IMR-90 (cell line): Measurements from ENCODE around the gene SPOUT1. TPM values are rescaled to one million over a fixed set of nuclear protein-coding genes. Genes with fewer than 3 reads are reported as not detected.

Experiments used
- ATAC-seq: fragments of 200-7000 bp; cut with Tn5 transposase; 2 replicates; pipeline ENCODE4 v1.9.1; 2020; ENCODE audit warnings: low read depth, mild to moderate bottlenecking, moderate library complexity
- BruUV-seq: library from RNA; stranded (reverse); fragments of 400-500 nt; replicated peaks from 2 replicates; lab custom pipeline; 2021; lab: Mats Ljungman, UMichigan
- CTCF ChIA-PET: fragments of 300-600 bp; formaldehyde crosslinking; extraction: SDS; loops from one replicate; lab custom pipeline; 2021; ENCODE audit warnings: antibody characterized with exemption; lab: Yijun Ruan, JAX
- POLR2A ChIA-PET: fragments of 300-600 bp; sonication (Branson Sonifier 250); formaldehyde crosslinking; loops from one replicate; lab custom pipeline; 2022; ENCODE audit warnings: antibody characterized with exemption; ENCODE audit not compliant: unreplicated experiment; lab: Charles Lee
- DNase-seq: peaks from one replicate; pipeline ENCODE4 v3.0.0; 2013
- H2AFZ ChIP-seq: replicated peaks from 2 replicates; pipeline ENCODE3; 2013; ENCODE audit warnings: low read length, mild to moderate bottlenecking; ENCODE audit not compliant: poor library complexity
- H2AK5ac ChIP-seq: 2 replicates; pipeline ENCODE4 v1.6.1; 2013; ENCODE audit warnings: low read depth, low read length, inconsistent platforms
- H2AK9ac ChIP-seq: replicated peaks from 2 replicates; pipeline ENCODE3; 2013; ENCODE audit warnings: mild to moderate bottlenecking, low read depth, low read length, moderate library complexity; ENCODE audit not compliant: poor library complexity
- H2BK120ac ChIP-seq: 2 replicates; pipeline ENCODE4 v1.6.1; 2013; ENCODE audit warnings: low read depth, low read length, inconsistent platforms
- H2BK15ac ChIP-seq: 3 replicates; pipeline ENCODE4 v1.6.1; 2013; ENCODE audit warnings: low read depth, low read length, inconsistent platforms
- H2BK20ac ChIP-seq: 2 replicates; pipeline ENCODE4 v1.6.1; 2013; ENCODE audit warnings: low read depth, mild to moderate bottlenecking, inconsistent platforms, low read length, moderate library complexity
- H2BK5ac ChIP-seq: 2 replicates; pipeline ENCODE4 v1.6.1; 2013; ENCODE audit warnings: mild to moderate bottlenecking, low read depth, low read length, inconsistent platforms; ENCODE audit not compliant: poor library complexity, severe bottlenecking
- H3K14ac ChIP-seq: replicated peaks from 2 replicates; pipeline ENCODE4 v1.6.1; 2013; ENCODE audit warnings: low read depth, low read length, inconsistent platforms
- H3K18ac ChIP-seq: 2 replicates; pipeline ENCODE4 v1.6.1; 2013; ENCODE audit warnings: low read depth, low read length, control low read depth
- H3K23ac ChIP-seq: 2 replicates; pipeline ENCODE4 v1.6.1; 2013; ENCODE audit warnings: low read depth, low read length, inconsistent platforms
- H3K27ac ChIP-seq: 2 replicates; pipeline ENCODE4 v1.5.1; 2013; ENCODE audit warnings: mild to moderate bottlenecking, control low read depth, low read length; ENCODE audit not compliant: insufficient read depth
- H3K27me3 ChIP-seq: 2 replicates; pipeline ENCODE4 v1.6.1; 2013; ENCODE audit warnings: low read length; ENCODE audit not compliant: control insufficient read depth, insufficient read depth
- H3K36me3 ChIP-seq: 2 replicates; pipeline ENCODE4 v1.6.1; 2013; ENCODE audit warnings: low read length, mixed read lengths; ENCODE audit not compliant: control insufficient read depth, insufficient read depth
- H3K4ac ChIP-seq: 2 replicates; pipeline ENCODE4 v1.6.1; 2013; ENCODE audit warnings: low read depth, low read length, inconsistent platforms
- H3K4me1 ChIP-seq: 2 replicates; pipeline ENCODE4 v1.6.1; 2013; ENCODE audit warnings: low read length, mixed read lengths; ENCODE audit not compliant: control insufficient read depth, insufficient read depth
- H3K4me2 ChIP-seq: 2 replicates; pipeline ENCODE4 v1.6.1; 2013; ENCODE audit warnings: low read depth, mild to moderate bottlenecking, control low read depth, low read length, moderate library complexity
- H3K4me3 ChIP-seq: 2 replicates; pipeline ENCODE4 v1.5.1; 2013; ENCODE audit warnings: low read depth, mild to moderate bottlenecking, control low read depth, low read length, moderate library complexity; ENCODE audit not compliant: insufficient read depth
- H3K56ac ChIP-seq: 2 replicates; pipeline ENCODE4 v1.6.1; 2013; ENCODE audit warnings: low read length, inconsistent platforms; ENCODE audit not compliant: insufficient read depth; ENCODE audit errors: extremely low read depth
- H3K79me1 ChIP-seq, 2 experiments: 2 replicates each; pipeline ENCODE4 v1.6.1; 2013; ENCODE audit warnings: low read length in 2 of 2, inconsistent platforms in 1 of 2, low read depth in 1 of 2
- H3K9ac ChIP-seq: 2 replicates; pipeline ENCODE4 v1.6.1; 2013; ENCODE audit warnings: low read depth, low read length, control low read depth
- H3K9me1 ChIP-seq: 2 replicates; pipeline ENCODE4 v1.6.1; 2013; ENCODE audit warnings: low read length, inconsistent platforms; ENCODE audit not compliant: insufficient read depth
- H3K9me3 ChIP-seq: 2 replicates; pipeline ENCODE4 v1.6.1; 2013; ENCODE audit warnings: low read length; ENCODE audit not compliant: control insufficient read depth, insufficient read depth
- H4K20me1 ChIP-seq: 2 replicates; pipeline ENCODE4 v1.6.1; 2013; ENCODE audit warnings: low read length, inconsistent platforms; ENCODE audit not compliant: insufficient read depth
- H4K5ac ChIP-seq: 2 replicates; pipeline ENCODE4 v1.6.1; 2013; ENCODE audit warnings: mild to moderate bottlenecking, low read depth, low read length, control low read depth
- H4K8ac ChIP-seq, 2 experiments: 2 replicates each; pipeline ENCODE4 v1.6.1; 2013; ENCODE audit warnings: low read depth in 2 of 2, low read length in 2 of 2, control low read depth in 1 of 2, inconsistent platforms in 1 of 2
- H4K91ac ChIP-seq: 2 replicates; pipeline ENCODE4 v1.6.1; 2013; ENCODE audit warnings: low read depth, low read length, inconsistent platforms; ENCODE audit not compliant: insufficient read depth
- BHLHE40 ChIP-seq: fragments of 150-350 bp; IDR thresholded peaks from 2 replicates; pipeline ENCODE4 v1.6.1; 2016; ENCODE audit warnings: mild to moderate bottlenecking, low read depth, low read length
- CHD1 ChIP-seq: IDR thresholded peaks from 2 replicates; pipeline ENCODE4 v1.6.1; 2012; ENCODE audit warnings: low read depth, low read length, improper control_type of control experiment
- FOS ChIP-seq: fragments of 150-350 bp; IDR thresholded peaks from 2 replicates; pipeline ENCODE4 v1.6.1; 2016; ENCODE audit warnings: low read depth, low read length
- MAFK ChIP-seq: IDR thresholded peaks from 2 replicates; pipeline ENCODE4 v1.6.1; 2012; ENCODE audit warnings: low read depth, low read length, improper control_type of control experiment
- MAZ ChIP-seq: IDR thresholded peaks from 2 replicates; pipeline ENCODE4 v1.6.1; 2012; ENCODE audit warnings: low read depth, mild to moderate bottlenecking, low read length, improper control_type of control experiment, moderate library complexity, borderline replicate concordance
- MXI1 ChIP-seq: IDR thresholded peaks from 2 replicates; pipeline ENCODE4 v1.6.1; 2012; ENCODE audit warnings: low read depth, mild to moderate bottlenecking, low read length, moderate library complexity, borderline replicate concordance
- NFE2L2 ChIP-seq: fragments of 150-350 bp; IDR thresholded peaks from 2 replicates; pipeline ENCODE4 v1.6.1; 2016; ENCODE audit warnings: low read depth, mild to moderate bottlenecking, low read length
- POLR2A ChIP-seq: IDR thresholded peaks from 2 replicates; pipeline ENCODE4 v1.6.1; 2012; ENCODE audit warnings: mild to moderate bottlenecking, low read depth, low read length
- RAD21 ChIP-seq: IDR thresholded peaks from 2 replicates; pipeline ENCODE4 v1.6.1; 2012; ENCODE audit warnings: low read length, improper control_type of control experiment
- RCOR1 ChIP-seq: IDR thresholded peaks from 2 replicates; pipeline ENCODE4 v1.6.1; 2012; ENCODE audit warnings: mild to moderate bottlenecking, low read length, improper control_type of control experiment; ENCODE audit not compliant: insufficient replicate concordance
- RFX5 ChIP-seq: IDR thresholded peaks from 2 replicates; pipeline ENCODE4 v1.8.0; 2012; ENCODE audit warnings: low read depth, mild to moderate bottlenecking, low read length, moderate library complexity
- SMC3 ChIP-seq: fragments of 150-350 bp; IDR thresholded peaks from 2 replicates; pipeline ENCODE4 v1.6.1; 2016; ENCODE audit warnings: low read depth, mild to moderate bottlenecking, antibody characterized with exemption, low read length, moderate library complexity
- WGBS, 2 experiments: methylation state at CpG; one replicate each; pipeline versions ENCODE4 v1.1.5 to v1.1.7; 2013; ENCODE audit warnings: missing lambda C conversion rate in 2 of 2; ENCODE audit not compliant: insufficient read length in 1 of 2; ENCODE audit errors: extremely low coverage in 2 of 2; 5-methylcytosine and 5-hydroxymethylcytosine counted together
- dilution Hi-C: fragments of 300-500 bp; cut with HindIII; formaldehyde crosslinking; loops from one replicate; pipeline ENCODE4 v1.14.3; 2018; ENCODE audit warnings: low sequenced_read_pairs; ENCODE audit not compliant: unreplicated experiment
- in situ Hi-C: fragments of 300-500 bp; cut with MboI; formaldehyde crosslinking; loops from 3 replicates; pipeline ENCODE4 v1.14.3; 2019; ENCODE audit warnings: low sequenced_read_pairs, inconsistent platforms, mixed read lengths
- intact Hi-C: fragments of 100-400 bp; cut with micrococcal nuclease; formaldehyde crosslinking; loops from 2 replicates; pipeline ENCODE4 v1.10.0; 2022
- polyA plus RNA-seq, 3 experiments: library from polyadenylated mRNA; depleted of rRNA; stranded (reverse); fragments of >200 nt; gene quantifications; 2 replicates each; pipeline ENCODE4 v1.2.3, GENCODE V29; 2012; ENCODE audit warnings: low replicate concordance in 1 of 3
- total RNA-seq: library from RNA; depleted of rRNA; stranded (reverse); fragments of >200 nt; gene quantifications from 2 replicates; pipeline ENCODE4 v1.2.3, GENCODE V29; 2012
- TF ChIP-seq, protein P1 (sequence below): conservative IDR thresholded peaks from 2 replicates; pipeline ENCODE4 v1.5.1; 2012; ENCODE audit warnings: mild to moderate bottlenecking, low read depth, low read length, improper control_type of control experiment
- TF ChIP-seq, protein P2 (sequence below): fragments of 150-350 bp; IDR thresholded peaks from 2 replicates; pipeline ENCODE4 v1.6.1; 2017; ENCODE audit warnings: mild to moderate bottlenecking, antibody characterized with exemption, low read length, low read depth

The SPOUT1 gene
- total and polyA plus RNA-seq, 2 of the 4 experiments (the other 2 are of a cell fraction) = 17.9 to 27.8 TPM

GRCh38 chr9:128841694-128842492 lies 12.3 kb upstream of the SPOUT1 start (continued):
- TF ChIP-seq FOS (no peak), POLR2A (no peak)

- intact Hi-C loops = no loop called here
- no CpG with 5 or more reads among the region's 1 CpG for WGBS, 2 experiments
- Histone ChIP-seq H4K5ac (no peak overlapping the region), H3K4me3 (no peak overlapping the region), H3K23ac (no peak overlapping the region), H3K27ac (no peak overlapping the region), H3K14ac (no peak overlapping the region), H2BK120ac (no peak overlapping the region), H4K91ac (no peak overlapping the region), H3K36me3 (peaks cover 5% of the 10 kb centered on the region; the same call in 1 of the 2 replicates), H3K9ac (no peak overlapping the region), H3K9me1 (no peaks in the 10 kb centered on the region), H2AK9ac (no peak overlapping the region), H2BK5ac (no peak overlapping the region), H3K56ac (no peak overlapping the region), H3K4me2 (no peak overlapping the region), H4K20me1 (no peaks in the 10 kb centered on the region; the same call in 1 of the 2 replicates), H3K79me1 (0 out of 4 replicates have a peak, but pooled peaks cover 0 to under 1% of the 10 kb centered on the region in 2 experiments), H3K18ac (no peak overlapping the region), H2BK15ac (no peak overlapping the region), H4K8ac (no peak overlapping the region), H3K9me3 (no peaks in the 10 kb centered on the region), H2BK20ac (no peak overlapping the region), H3K4ac (no peak overlapping the region), H2AFZ (no peak overlapping the region), H3K27me3 (no peaks in the 10 kb centered on the region), H3K4me1 (no peaks in the 10 kb centered on the region), H2AK5ac (no peak overlapping the region)
- no peak for ATAC-seq
- no peak for TF ChIP-seq RFX5
- TF ChIP-seq NFE2L2 = no peak
- TF ChIP-seq BHLHE40 = no peak
- TF ChIP-seq, protein P1, sequence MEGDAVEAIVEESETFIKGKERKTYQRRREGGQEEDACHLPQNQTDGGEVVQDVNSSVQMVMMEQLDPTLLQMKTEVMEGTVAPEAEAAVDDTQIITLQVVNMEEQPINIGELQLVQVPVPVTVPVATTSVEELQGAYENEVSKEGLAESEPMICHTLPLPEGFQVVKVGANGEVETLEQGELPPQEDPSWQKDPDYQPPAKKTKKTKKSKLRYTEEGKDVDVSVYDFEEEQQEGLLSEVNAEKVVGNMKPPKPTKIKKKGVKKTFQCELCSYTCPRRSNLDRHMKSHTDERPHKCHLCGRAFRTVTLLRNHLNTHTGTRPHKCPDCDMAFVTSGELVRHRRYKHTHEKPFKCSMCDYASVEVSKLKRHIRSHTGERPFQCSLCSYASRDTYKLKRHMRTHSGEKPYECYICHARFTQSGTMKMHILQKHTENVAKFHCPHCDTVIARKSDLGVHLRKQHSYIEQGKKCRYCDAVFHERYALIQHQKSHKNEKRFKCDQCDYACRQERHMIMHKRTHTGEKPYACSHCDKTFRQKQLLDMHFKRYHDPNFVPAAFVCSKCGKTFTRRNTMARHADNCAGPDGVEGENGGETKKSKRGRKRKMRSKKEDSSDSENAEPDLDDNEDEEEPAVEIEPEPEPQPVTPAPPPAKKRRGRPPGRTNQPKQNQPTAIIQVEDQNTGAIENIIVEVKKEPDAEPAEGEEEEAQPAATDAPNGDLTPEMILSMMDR = no peak
- no peak for TF ChIP-seq MAZ
- no peak for TF ChIP-seq MXI1
- no peak for TF ChIP-seq CHD1
- TF ChIP-seq, protein P2, sequence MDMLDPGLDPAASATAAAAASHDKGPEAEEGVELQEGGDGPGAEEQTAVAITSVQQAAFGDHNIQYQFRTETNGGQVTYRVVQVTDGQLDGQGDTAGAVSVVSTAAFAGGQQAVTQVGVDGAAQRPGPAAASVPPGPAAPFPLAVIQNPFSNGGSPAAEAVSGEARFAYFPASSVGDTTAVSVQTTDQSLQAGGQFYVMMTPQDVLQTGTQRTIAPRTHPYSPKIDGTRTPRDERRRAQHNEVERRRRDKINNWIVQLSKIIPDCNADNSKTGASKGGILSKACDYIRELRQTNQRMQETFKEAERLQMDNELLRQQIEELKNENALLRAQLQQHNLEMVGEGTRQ = no peak
- no peak for TF ChIP-seq MAFK
- no peak for TF ChIP-seq RCOR1
- no peak for TF ChIP-seq POLR2A
- TF ChIP-seq RAD21 = no peak
- no peak for TF ChIP-seq SMC3
- in situ Hi-C loops = no loop called here
- no TSS peak for BruUV-seq
- CTCF ChIA-PET = no interaction called here
- no peak for DNase-seq
- dilution Hi-C loops = no loop called here
- POLR2A ChIA-PET = no interaction called here
These were observed 10.9 kb upstream of the SPOUT1 start for GRCh38 chr9:128840524-128840923.
